HEK293 (cell line): ENCODE results near the gene DPYSL5.

Experiments used
- CTCF ChIA-PET: fragments of 350-600 bp; formaldehyde crosslinking; extraction: SDS; loops from one replicate; lab custom pipeline; 2021; ENCODE audit warnings: antibody characterized with exemption; lab: Yijun Ruan, JAX
- POLR2A ChIA-PET: fragments of 300-600 bp; formaldehyde crosslinking; extraction: SDS; loops from one replicate; lab custom pipeline; 2020; ENCODE audit warnings: antibody characterized with exemption, inconsistent platforms; lab: Yijun Ruan, JAX
- H3K27ac ChIP-seq: fragments of 200-500 bp; sonication (Bioruptor generic); 2 replicates; pipeline ENCODE4 v1.5.1; 2014; ENCODE audit warnings: low read depth, low read length, control low read depth, inconsistent platforms; ENCODE audit errors: extremely low read depth
- H3K36me3 ChIP-seq, 2 experiments: fragments of 200-500 bp in 1 of 2; sonication (Bioruptor generic) in 1 of 2; 1 replicate in 1 of 2; 2 replicates in 1 of 2; pipeline ENCODE4 v1.5.1; 2014 to 2017; ENCODE audit warnings: inconsistent platforms in 2 of 2, low read length in 2 of 2; ENCODE audit not compliant: control insufficient read depth in 2 of 2, insufficient read depth in 1 of 2
- H3K4me1 ChIP-seq: fragments of 200-500 bp; sonication (Bioruptor generic); 2 replicates; pipeline ENCODE4 v1.5.1; 2014; ENCODE audit warnings: mild to moderate bottlenecking, low read length, inconsistent platforms; ENCODE audit not compliant: control insufficient read depth, insufficient read depth
- H3K4me3 ChIP-seq: 2 replicates; pipeline ENCODE4 v1.5.1; 2011; ENCODE audit warnings: low read depth, mild to moderate bottlenecking, control low read depth, low read length, moderate library complexity
- H3K9me3 ChIP-seq: fragments of 200-500 bp; sonication (Bioruptor generic); 2 replicates; pipeline ENCODE4 v1.5.1; 2014; ENCODE audit warnings: low read depth, low read length, inconsistent platforms; ENCODE audit not compliant: control insufficient read depth, insufficient read depth
- BCL11B ChIP-seq: fragments of 450-650 bp; formaldehyde crosslinking; IDR thresholded peaks from 2 replicates; pipeline ENCODE4 v1.5.1; 2016; ENCODE audit warnings: low read depth, missing biosample characterization, missing genetic modification characterization
- GLIS2 ChIP-seq: fragments of 450-650 bp; formaldehyde crosslinking; IDR thresholded peaks from 2 replicates; pipeline ENCODE4 v1.5.1; 2016; ENCODE audit warnings: missing biosample characterization, missing genetic modification characterization
- HOXD13 ChIP-seq: sonication (generic); formaldehyde crosslinking; IDR thresholded peaks from 2 replicates; pipeline ENCODE4 v1.8.0; 2022; ENCODE audit warnings: missing genetic modification reagents, borderline replicate concordance
- IKZF3 ChIP-seq: fragments of 450-650 bp; IDR thresholded peaks from 2 replicates; pipeline ENCODE4 v1.5.0; 2018; ENCODE audit warnings: missing biosample characterization, mild to moderate bottlenecking, missing genetic modification characterization, moderate library complexity
- PRDM1 ChIP-seq: fragments of 450-650 bp; formaldehyde crosslinking; IDR thresholded peaks from 2 replicates; pipeline ENCODE4; 2016; ENCODE audit warnings: missing biosample characterization, missing genetic modification characterization
- SP2 ChIP-seq: fragments of 450-650 bp; formaldehyde crosslinking; IDR thresholded peaks from 2 replicates; pipeline ENCODE4 v1.5.1; 2016; ENCODE audit warnings: missing biosample characterization, missing genetic modification characterization
- SP3 ChIP-seq: fragments of 450-650 bp; formaldehyde crosslinking; IDR thresholded peaks from 2 replicates; pipeline ENCODE4 v1.5.1; 2016; ENCODE audit warnings: missing biosample characterization, missing genetic modification characterization
- TSHZ1 ChIP-seq: fragments of 450-650 bp; formaldehyde crosslinking; IDR thresholded peaks from 2 replicates; pipeline ENCODE4 v1.5.1; 2016; ENCODE audit warnings: missing biosample characterization, missing genetic modification characterization, borderline replicate concordance
- YY2 ChIP-seq: fragments of 450-650 bp; formaldehyde crosslinking; IDR thresholded peaks from 2 replicates; pipeline ENCODE4 v1.5.1; 2016; ENCODE audit warnings: missing biosample characterization, missing genetic modification characterization
- ZBTB20 ChIP-seq: fragments of 450-650 bp; formaldehyde crosslinking; IDR thresholded peaks from 2 replicates; pipeline ENCODE4 v1.5.1; 2016; ENCODE audit warnings: missing biosample characterization, missing genetic modification characterization
- ZBTB48 ChIP-seq: fragments of 450-650 bp; formaldehyde crosslinking; IDR thresholded peaks from 2 replicates; pipeline ENCODE4 v1.5.1; 2016; ENCODE audit warnings: missing biosample characterization, missing genetic modification characterization
- ZBTB6 ChIP-seq: fragments of 450-650 bp; formaldehyde crosslinking; IDR thresholded peaks from 2 replicates; pipeline ENCODE4 v1.5.1; 2017; ENCODE audit warnings: missing biosample characterization, missing genetic modification characterization
- ZEB2 ChIP-seq: fragments of 450-650 bp; formaldehyde crosslinking; IDR thresholded peaks from 2 replicates; pipeline ENCODE4 v1.5.1; 2016; ENCODE audit warnings: missing biosample characterization, missing genetic modification characterization
- ZFHX2 ChIP-seq: fragments of 450-650 bp; formaldehyde crosslinking; conservative IDR thresholded peaks from 2 replicates; pipeline ENCODE4 v1.5.1; 2016; ENCODE audit warnings: missing biosample characterization, missing genetic modification characterization
- ZNF112 ChIP-seq: fragments of 450-650 bp; formaldehyde crosslinking; IDR thresholded peaks from 2 replicates; pipeline ENCODE4 v1.5.0; 2017; ENCODE audit warnings: missing biosample characterization, missing genetic modification characterization
- ZNF175 ChIP-seq: fragments of 450-650 bp; formaldehyde crosslinking; IDR thresholded peaks from 2 replicates; pipeline ENCODE4 v1.5.1; 2016; ENCODE audit warnings: missing biosample characterization, missing genetic modification characterization
- ZNF24 ChIP-seq: fragments of 450-650 bp; formaldehyde crosslinking; IDR thresholded peaks from 2 replicates; pipeline ENCODE4 v1.5.1; 2016; ENCODE audit warnings: missing biosample characterization, missing genetic modification characterization
- ZNF274 ChIP-seq, 2 experiments: fragments of 200-500 bp in 1 of 2; fragments of 450-650 bp in 1 of 2; sonication (Bioruptor generic) in 1 of 2; formaldehyde crosslinking in 1 of 2; IDR thresholded peaks; 2 replicates each; pipeline versions ENCODE4 v1.5.1 to v1.6.1; 2014 to 2016; ENCODE audit warnings: borderline replicate concordance in 1 of 2, inconsistent platforms in 1 of 2, low read length in 1 of 2, missing biosample characterization in 1 of 2, missing genetic modification characterization in 1 of 2
- ZNF302 ChIP-seq: fragments of 450-650 bp; formaldehyde crosslinking; IDR thresholded peaks from 2 replicates; pipeline ENCODE4 v1.5.1; 2016; ENCODE audit warnings: missing biosample characterization, missing genetic modification characterization, low read depth
- ZNF335 ChIP-seq: fragments of 450-650 bp; formaldehyde crosslinking; conservative IDR thresholded peaks from 2 replicates; pipeline ENCODE4 v1.5.1; 2016; ENCODE audit warnings: missing biosample characterization, missing genetic modification characterization
- ZNF341 ChIP-seq: fragments of 450-650 bp; formaldehyde crosslinking; IDR thresholded peaks from 2 replicates; pipeline ENCODE4; 2016; ENCODE audit warnings: low read depth, missing biosample characterization, missing genetic modification characterization
- ZNF362 ChIP-seq: fragments of 450-650 bp; formaldehyde crosslinking; IDR thresholded peaks from 2 replicates; pipeline ENCODE4 v1.5.1; 2016; ENCODE audit warnings: missing biosample characterization, missing genetic modification characterization
- ZNF558 ChIP-seq: fragments of 450-650 bp; formaldehyde crosslinking; IDR thresholded peaks from 2 replicates; pipeline ENCODE4 v1.5.1; 2016; ENCODE audit warnings: missing biosample characterization, missing genetic modification characterization
- ZNF560 ChIP-seq: fragments of 450-650 bp; formaldehyde crosslinking; IDR thresholded peaks from 2 replicates; pipeline ENCODE4 v1.5.1; 2017; ENCODE audit warnings: missing biosample characterization, missing genetic modification characterization, borderline replicate concordance
- ZNF664 ChIP-seq: fragments of 450-650 bp; formaldehyde crosslinking; IDR thresholded peaks from 2 replicates; pipeline ENCODE4 v1.5.1; 2016; ENCODE audit warnings: missing biosample characterization, missing genetic modification characterization
- ZNF670 ChIP-seq: fragments of 450-650 bp; formaldehyde crosslinking; IDR thresholded peaks from 2 replicates; pipeline ENCODE4 v1.5.1; 2016; ENCODE audit warnings: missing biosample characterization, missing genetic modification characterization, low read depth
- ZNF692 ChIP-seq: fragments of 450-650 bp; formaldehyde crosslinking; IDR thresholded peaks from 2 replicates; pipeline ENCODE4 v1.5.1; 2016; ENCODE audit warnings: missing biosample characterization, missing genetic modification characterization
- ZSCAN30 ChIP-seq: fragments of 450-650 bp; IDR thresholded peaks from 2 replicates; pipeline ENCODE4 v1.5.1; 2018; ENCODE audit warnings: missing biosample characterization, mild to moderate bottlenecking, missing genetic modification characterization, moderate library complexity

The DPYSL5 gene

GRCh38 chr2:26846334-26847306, 1.3 kb upstream of the DPYSL5 start:
- Histone ChIP-seq H3K4me1 (peaks cover 3% of the 10 kb centered on the region), H3K36me3 (peaks cover 0 to 2% of the 10 kb centered on the region in 2 experiments; a peak in 1 of 3 replicates), H3K4me3 (no peak overlapping the region), H3K27ac (no peak overlapping the region; the same call in 1 of the 2 replicates), H3K9me3 (no peaks in the 10 kb centered on the region)
- ChIA-PET POLR2A (interaction anchor here (1.1 to 2.6 kb wide), 4 partner anchors 66 to 108 kb away, joined by 5 to 9 read pairs (median 6); no protein-coding TSS in a partner anchor), CTCF (interaction anchor here (0.6 to 9.3 kb wide), 63 partner anchors 11 to 837 kb away, joined by 3 to 156 read pairs (median 5); partner anchors contain the start of gene TMEM214)
- TF ChIP-seq IKZF3 (tag by site-specific recombination) (peak; percentile 66), ZNF24 (no peak), ZNF670 (no peak), ZBTB6 (tag by site-specific recombination) (no peak), ZEB2 (peak; percentile 36; the same call in 1 of the 2 replicates), YY2 (tag by site-specific recombination) (no peak), ZNF341 (tag by site-specific recombination) (peak; percentile 85), ZNF560 (tag by site-specific recombination) (no peak), SP2 (peak; percentile 28; the same call in 1 of the 2 replicates), BCL11B (tag by site-specific recombination) (no peak), ZNF664 (tag by site-specific recombination) (no peak), ZFHX2 (tag by site-specific recombination) (peak; percentile 26; the same call in 1 of the 2 replicates), ZNF274 (IDR thresholded peaks at IDR 0.05; ENCODE audit: low read length) (no peak), ZNF274 (tag by site-specific recombination; IDR thresholded peaks at IDR 0.05; ENCODE audit: borderline replicate concordance) (no peak), ZBTB20 (tag by site-specific recombination) (peak; percentile 82), GLIS2 (0 out of 2 replicates have a peak, but pooled peaks have one; percentile 21), ZNF112 (tag by site-specific recombination) (no peak), ZNF558 (no peak), ZNF175 (tag by site-specific recombination) (no peak), TSHZ1 (tag by site-specific recombination) (no peak), ZNF335 (tag by site-specific recombination) (no peak), ZSCAN30 (tag by site-specific recombination) (peak; percentile 93), ZBTB48 (tag by site-specific recombination) (peak; percentile 59), ZNF302 (tag by site-specific recombination) (no peak), ZNF362 (tag by site-specific recombination) (no peak), PRDM1 (tag by site-specific recombination) (no peak), SP3 (no peak), HOXD13 (CRISPR knock-in tag) (no peak), ZNF692 (tag by site-specific recombination) (no peak)
